ENCODE data around the gene GPR137B.

DNA sequence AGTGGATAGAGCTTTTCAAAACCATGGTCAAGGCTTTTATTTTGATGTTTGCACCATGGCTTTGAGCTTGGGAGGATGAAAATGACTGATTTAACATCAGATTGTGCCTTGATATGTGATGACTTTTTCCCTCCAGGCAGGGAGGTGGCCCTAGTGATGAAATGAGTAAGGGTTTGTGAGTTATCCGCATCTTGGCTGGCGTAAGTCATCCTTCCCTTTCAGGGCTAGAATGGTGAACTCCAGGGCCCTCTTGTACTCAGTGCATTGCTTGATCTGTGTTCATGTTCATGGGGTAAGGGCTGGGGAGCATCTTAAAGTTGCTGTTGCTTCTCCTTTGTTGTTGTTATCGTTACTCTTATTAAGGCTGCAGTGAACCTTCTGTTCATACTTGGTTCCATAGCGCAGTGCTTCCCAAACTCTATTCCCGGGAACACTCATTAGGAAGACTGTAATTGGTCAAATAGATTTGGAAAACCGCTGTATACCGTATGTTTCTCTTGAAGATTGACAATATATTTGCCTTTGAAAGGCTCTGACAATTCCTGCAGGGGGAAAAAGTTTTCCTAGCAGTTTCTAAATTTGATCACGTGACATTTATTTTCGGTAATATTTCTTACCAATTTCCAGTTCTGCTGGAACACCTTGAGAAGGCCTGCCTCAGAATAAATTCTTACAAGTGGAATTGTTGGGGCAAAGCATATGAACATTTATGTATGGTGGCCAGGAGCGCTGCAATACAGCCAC lies 23.1 kb downstream of the GPR137B start:
- no peak for TF ChIP-seq CTCF (conservative IDR thresholded peaks at IDR 0.05; ENCODE audit: low read depth in 2 of 2)
- no peak for TF ChIP-seq POLR2AphosphoS5 (IDR thresholded peaks at IDR 0.05; ENCODE audit: low read depth)
- no peak for TF ChIP-seq REST (IDR thresholded peaks at IDR 0.05; ENCODE audit: unreplicated experiment)
- TF ChIP-seq CREB1 (CRISPR knock-in tag; IDR thresholded peaks at IDR 0.05; ENCODE audit: low read depth), result no peak
- TF ChIP-seq EZH2 (IDR thresholded peaks at IDR 0.05; ENCODE audit: low read depth, unreplicated experiment), result no peak
- TF ChIP-seq EZH2phosphoT487 (IDR thresholded peaks at IDR 0.05; ENCODE audit: unreplicated experiment), result no peak
- no peak for TF ChIP-seq ZNF114 (CRISPR knock-in tag; IDR thresholded peaks at IDR 0.05)
- no peak for TF ChIP-seq JUNB (IDR thresholded peaks at IDR 0.05; ENCODE audit: unreplicated experiment)
- TF ChIP-seq ETS1 (IDR thresholded peaks at IDR 0.05), result no peak
- TF ChIP-seq, protein P1, sequence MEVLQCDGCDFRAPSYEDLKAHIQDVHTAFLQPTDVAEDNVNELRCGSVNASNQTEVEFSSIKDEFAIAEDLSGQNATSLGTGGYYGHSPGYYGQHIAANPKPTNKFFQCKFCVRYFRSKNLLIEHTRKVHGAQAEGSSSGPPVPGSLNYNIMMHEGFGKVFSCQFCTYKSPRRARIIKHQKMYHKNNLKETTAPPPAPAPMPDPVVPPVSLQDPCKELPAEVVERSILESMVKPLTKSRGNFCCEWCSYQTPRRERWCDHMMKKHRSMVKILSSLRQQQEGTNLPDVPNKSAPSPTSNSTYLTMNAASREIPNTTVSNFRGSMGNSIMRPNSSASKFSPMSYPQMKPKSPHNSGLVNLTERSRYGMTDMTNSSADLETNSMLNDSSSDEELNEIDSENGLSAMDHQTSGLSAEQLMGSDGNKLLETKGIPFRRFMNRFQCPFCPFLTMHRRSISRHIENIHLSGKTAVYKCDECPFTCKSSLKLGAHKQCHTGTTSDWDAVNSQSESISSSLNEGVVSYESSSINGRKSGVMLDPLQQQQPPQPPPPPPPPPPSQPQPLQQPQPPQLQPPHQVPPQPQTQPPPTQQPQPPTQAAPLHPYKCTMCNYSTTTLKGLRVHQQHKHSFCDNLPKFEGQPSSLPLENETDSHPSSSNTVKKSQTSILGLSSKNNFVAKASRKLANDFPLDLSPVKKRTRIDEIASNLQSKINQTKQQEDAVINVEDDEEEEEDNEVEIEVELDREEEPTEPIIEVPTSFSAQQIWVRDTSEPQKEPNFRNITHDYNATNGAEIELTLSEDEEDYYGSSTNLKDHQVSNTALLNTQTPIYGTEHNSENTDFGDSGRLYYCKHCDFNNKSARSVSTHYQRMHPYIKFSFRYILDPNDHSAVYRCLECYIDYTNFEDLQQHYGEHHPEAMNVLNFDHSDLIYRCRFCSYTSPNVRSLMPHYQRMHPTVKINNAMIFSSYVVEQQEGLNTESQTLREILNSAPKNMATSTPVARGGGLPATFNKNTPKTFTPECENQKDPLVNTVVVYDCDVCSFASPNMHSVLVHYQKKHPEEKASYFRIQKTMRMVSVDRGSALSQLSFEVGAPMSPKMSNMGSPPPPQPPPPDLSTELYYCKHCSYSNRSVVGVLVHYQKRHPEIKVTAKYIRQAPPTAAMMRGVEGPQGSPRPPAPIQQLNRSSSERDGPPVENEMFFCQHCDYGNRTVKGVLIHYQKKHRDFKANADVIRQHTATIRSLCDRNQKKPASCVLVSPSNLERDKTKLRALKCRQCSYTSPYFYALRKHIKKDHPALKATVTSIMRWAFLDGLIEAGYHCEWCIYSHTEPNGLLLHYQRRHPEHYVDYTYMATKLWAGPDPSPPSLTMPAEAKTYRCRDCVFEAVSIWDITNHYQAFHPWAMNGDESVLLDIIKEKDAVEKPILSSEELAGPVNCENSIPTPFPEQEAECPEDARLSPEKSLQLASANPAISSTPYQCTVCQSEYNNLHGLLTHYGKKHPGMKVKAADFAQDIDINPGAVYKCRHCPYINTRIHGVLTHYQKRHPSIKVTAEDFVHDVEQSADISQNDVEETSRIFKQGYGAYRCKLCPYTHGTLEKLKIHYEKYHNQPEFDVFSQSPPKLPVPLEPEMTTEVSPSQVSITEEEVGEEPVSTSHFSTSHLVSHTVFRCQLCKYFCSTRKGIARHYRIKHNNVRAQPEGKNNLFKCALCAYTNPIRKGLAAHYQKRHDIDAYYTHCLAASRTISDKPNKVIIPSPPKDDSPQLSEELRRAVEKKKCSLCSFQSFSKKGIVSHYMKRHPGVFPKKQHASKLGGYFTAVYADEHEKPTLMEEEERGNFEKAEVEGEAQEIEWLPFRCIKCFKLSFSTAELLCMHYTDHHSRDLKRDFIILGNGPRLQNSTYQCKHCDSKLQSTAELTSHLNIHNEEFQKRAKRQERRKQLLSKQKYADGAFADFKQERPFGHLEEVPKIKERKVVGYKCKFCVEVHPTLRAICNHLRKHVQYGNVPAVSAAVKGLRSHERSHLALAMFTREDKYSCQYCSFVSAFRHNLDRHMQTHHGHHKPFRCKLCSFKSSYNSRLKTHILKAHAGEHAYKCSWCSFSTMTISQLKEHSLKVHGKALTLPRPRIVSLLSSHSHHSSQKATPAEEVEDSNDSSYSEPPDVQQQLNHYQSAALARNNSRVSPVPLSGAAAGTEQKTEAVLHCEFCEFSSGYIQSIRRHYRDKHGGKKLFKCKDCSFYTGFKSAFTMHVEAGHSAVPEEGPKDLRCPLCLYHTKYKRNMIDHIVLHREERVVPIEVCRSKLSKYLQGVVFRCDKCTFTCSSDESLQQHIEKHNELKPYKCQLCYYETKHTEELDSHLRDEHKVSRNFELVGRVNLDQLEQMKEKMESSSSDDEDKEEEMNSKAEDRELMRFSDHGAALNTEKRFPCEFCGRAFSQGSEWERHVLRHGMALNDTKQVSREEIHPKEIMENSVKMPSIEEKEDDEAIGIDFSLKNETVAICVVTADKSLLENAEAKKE (CRISPR knock-in tag; IDR thresholded peaks at IDR 0.05), result no peak
- no peak for TF ChIP-seq STAT1 (IDR thresholded peaks at IDR 0.05; ENCODE audit: unreplicated experiment)
- TF ChIP-seq ZNF331 (CRISPR knock-in tag; IDR thresholded peaks at IDR 0.05; ENCODE audit: low read depth), result no peak
